ENCODE results near the gene LRRC8E.
"Not testable (repeated sequence)": the region's sequence is repeated elsewhere in the genome, so short reads cannot be mapped to it uniquely, and the experiment has no call there.

LRRC8E gene

DNA sequence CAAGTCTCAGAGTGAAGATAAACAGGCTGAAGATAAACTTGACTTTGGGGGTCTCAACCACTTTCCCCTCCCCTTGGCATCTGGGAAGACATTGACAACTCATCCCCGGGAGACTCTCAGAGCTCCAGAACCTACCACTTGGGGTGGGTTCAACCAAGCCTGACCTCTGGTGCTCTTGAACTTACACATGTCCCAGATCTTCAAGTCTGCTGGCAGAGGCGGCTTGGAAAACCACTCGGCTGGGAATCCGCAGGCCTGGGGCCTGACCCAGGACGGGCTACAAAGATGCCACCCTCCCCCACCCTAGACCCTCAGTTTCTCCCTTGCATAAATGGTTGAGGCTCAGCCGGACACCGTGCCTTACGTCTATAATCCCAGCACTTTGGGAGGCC is 512 bp downstream of the LRRC8E start:
- no peak for DNase-seq

DNA sequence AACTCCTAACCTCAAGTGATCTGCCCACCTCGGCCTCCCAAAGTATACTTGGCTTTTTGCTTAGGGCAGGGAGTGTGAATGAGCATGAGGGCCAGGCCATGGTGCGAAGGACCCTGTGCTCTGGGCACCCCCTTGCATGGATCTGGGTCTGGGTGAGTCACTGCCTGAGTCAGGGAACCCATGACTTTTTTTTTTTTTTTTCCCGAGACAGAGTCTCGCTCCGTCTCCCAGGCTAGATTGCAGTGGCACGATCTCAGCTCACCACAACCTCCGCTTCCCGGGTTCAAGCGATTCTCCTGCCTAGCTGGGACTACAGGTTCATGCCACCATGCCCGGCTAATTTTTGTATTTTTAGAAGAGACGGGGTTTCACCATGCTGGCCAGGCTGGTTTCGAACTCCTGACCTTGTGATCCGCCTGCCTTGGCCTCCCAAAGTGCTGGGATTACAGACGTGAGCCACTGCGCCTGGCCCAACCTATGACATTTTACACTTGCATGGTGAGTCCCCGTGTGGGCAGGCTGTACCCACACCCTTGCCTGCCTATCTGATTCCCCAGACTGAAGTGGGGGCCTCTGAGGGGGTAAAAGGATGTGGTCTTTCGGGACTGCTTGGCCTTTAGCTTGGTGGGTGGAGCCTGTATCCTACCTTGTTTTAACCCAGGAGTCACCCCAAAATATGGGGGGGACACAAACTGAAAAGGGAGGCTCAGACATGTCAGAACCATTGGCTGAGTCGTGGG is 5.2 kb downstream of the LRRC8E start:
- DNase-seq, result not testable (repeated sequence)

DNA sequence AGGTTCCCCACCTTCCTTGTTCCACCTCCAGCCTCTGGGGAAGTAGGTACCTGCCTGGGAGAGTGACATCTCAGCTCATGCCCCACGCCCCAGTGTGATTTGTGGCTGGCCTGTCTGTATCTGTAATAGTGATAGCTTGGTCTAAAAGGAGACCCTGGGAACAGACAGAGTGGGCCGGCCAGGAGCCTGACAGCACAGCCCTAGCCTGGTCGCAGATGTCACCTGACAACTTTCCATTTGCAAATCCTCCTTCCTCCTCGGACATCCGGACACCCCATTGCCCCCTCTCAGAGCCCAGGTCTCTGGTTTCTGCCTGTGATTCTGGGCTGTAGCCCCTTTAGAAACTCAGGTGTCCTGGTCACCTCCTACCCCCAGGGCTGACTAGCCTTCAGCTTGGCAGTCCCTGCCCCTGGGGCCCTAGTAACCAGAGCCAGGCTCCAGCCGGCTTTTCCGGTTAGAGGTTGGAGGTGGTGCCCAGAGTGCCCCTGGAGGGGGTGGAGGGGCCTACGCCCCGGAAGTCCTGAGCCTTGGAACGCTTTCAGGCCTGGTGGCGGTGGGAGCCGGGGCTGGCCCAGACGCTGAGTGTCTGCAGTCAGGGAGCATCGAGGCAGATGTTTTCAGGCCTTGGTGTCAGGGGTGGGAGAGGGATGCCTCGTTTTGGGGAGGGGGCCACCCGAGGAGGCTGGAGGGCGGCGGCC is 6.5 kb downstream of the LRRC8E start:
- no peak for DNase-seq

DNA sequence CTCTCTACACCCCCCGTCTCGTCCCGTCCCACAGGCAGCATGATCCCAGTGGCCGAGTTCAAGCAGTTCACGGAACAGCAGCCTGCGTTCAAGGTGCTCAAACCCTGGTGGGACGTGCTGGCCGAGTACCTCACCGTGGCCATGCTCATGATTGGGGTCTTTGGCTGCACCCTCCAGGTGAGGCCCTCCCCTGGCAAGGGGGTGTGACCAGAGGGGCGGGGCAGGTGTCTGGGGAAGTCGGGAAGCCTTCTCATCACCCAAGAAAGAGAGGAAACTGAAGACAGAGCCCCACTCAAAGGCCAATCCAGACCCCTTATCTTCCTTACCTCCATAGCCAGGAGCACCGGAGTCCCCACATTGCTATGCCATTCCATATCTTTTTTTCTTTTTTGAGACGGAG is 7.3 kb downstream of the LRRC8E start:
- no peak for DNase-seq

DNA sequence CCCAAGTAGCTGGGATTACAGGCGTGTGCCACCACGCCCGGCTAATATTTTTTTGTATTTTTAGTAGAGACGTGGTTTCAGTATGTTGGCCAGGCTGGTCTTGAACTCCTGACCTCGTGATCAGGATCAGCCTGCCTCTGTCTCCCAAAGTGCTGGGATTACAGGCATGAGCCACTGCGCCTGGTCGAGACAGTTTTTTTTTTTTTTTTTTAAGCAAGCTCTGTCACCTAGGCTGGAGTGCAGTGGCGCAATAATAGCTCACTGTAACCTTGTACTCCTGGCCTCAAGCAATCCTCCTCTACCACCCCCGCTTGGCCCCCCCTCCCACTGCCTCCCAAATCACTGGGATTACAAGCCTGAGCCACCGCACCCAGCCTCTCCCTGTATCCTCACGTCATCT is 9.0 kb downstream of the LRRC8E start:
- DNase-seq, result no peak

DNA sequence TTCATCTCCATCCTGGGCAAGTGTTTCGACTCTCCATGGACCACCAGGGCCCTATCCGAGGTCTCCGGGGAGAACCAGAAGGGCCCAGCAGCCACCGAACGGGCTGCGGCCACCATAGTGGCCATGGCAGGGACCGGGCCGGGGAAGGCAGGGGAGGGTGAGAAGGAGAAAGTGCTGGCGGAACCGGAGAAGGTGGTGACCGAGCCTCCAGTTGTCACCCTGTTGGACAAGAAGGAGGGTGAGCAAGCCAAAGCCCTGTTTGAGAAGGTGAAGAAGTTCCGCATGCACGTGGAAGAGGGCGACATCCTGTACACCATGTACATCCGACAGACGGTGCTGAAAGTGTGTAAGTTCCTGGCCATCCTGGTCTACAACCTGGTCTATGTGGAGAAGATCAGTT is 10.7 kb downstream of the LRRC8E start:
- no peak for DNase-seq

DNA sequence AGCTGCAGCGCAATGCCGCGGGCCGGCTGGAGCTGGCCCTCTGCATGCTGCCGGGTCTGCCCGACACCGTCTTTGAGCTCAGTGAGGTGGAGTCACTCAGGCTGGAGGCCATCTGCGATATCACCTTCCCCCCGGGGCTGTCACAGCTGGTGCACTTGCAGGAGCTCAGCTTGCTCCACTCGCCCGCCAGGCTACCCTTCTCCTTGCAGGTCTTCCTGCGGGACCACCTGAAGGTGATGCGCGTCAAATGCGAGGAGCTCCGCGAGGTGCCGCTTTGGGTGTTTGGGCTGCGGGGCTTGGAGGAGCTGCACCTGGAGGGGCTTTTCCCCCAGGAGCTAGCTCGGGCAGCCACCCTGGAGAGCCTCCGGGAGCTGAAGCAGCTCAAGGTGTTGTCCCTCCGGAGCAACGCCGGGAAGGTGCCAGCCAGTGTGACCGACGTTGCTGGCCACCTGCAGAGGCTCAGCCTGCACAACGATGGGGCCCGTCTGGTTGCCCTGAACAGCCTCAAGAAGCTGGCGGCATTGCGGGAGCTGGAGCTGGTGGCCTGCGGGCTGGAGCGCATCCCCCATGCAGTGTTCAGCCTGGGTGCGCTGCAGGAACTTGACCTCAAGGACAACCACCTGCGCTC is 11.6 kb downstream of the LRRC8E start:
- DNase-seq, result no peak

DNA sequence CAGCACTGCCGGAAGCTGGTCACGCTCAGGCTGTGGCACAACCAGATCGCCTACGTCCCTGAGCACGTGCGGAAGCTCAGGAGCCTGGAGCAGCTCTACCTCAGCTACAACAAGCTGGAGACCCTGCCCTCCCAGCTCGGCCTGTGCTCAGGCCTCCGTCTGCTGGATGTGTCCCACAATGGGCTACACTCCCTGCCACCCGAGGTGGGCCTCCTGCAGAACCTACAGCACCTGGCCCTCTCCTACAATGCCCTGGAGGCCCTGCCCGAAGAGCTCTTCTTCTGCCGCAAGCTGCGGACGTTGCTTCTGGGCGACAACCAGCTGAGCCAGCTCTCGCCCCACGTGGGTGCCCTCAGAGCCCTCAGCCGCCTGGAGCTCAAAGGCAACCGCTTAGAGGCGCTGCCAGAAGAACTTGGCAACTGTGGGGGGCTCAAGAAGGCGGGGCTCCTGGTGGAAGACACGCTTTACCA is 12.1 kb downstream of the LRRC8E start:
- no peak for DNase-seq

DNA sequence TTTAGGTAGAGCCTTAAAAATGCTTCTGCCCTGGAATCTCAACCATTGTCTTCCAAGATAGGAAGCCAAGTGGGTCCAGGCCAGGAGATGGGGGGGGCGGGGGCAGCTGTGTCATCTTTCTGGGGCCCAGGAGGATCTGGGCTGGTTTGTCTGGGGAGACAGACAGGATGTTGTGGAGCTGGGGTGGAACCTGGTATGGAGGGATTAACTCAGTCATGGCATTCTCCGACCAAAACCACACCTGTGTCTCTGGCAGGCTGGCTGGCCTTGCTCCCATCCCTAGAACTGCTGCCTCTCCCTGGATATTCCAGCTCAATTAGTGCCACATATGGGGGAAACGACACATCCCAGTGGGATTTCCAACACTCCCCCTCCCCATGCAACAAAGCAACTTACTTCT is 12.6 kb downstream of the LRRC8E start:
- no peak for DNase-seq

DNA sequence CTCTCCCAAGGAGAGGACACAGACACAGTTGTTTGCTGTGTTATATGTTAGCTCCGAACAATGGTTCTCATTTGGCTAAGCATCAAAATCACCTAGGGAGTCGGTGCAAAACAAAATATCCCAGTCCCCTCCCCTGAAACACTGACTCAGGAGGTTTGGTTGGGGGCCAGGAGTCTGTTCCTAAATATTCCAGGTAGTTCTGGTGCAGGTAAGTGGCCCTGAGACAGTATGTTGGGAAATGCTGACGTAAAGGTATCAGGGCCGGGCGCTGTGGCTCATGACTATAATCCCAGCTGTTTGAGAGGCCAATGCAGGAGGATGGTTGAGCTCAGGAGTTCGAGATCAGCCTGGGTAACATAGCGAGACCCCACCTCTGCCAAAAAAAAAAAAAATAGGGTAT is 13.0 kb downstream of the LRRC8E start:
- DNase-seq, result no peak

DNA sequence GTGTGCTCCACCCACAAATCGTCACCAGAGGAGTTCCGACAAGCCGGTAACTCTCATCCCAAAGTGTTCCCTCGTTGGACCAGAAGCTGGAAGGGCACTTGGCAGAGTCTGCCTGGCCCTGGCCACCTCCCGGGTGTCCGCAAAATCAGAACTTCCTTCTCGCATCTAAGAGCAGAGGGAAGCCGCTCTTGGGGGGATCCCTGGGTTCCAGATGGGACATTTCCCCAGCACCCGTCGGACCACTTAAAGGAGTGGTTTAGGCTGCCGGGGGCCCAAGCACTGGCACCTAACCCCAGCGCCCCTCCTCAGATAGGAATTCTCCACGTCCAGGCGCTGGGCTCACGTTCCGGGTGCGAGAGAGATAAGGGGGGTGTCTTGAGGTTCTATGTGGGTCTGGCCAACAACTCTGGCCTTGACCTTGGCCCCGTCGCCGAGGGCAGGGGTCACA is 14.5 kb downstream of the LRRC8E start:
- DNase-seq, result no peak

DNA sequence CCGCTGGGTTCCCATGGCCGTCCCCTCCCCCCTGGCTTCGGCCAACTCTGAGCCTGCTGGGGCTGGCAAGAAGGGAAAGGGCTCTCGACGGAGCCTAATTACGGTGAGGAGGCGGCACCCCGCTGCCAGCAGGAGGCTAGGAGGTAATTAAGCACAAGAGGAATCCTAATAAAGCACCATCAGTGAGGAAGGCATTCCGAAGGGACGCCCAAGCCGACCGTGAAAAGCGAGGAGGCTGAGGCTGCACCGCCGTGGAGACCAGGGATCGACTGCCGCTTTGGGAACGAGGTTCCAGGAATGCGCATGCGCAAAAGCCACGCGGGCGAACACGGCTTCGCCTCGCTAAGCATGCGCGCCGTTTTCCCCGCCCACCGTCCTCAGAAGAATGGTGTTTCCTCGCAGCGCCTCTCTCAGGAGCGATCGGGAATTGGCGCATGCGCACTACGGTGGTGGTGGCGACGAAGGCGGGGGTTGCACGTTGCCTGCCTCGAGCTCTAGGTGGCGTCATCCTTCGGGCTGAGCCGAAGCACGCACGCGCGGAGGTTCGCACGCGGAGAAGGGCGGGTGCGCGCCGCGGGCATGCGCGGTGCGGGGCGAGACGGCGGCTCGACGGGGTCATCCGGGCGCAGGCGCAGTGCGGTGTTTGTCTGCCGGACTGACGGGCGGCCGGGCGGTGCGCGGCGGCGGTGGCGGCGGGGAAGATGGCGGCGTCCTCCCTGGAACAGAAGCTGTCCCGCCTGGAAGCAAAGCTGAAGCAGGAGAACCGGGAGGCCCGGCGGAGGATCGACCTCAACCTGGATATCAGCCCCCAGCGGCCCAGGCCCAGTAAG is 15.1 kb downstream of the LRRC8E start, which contains the start of gene MAP2K7:
Gene MAP2K7, plus strand, starts transcription at position 634 of the 830 bp plus-strand sequence. Its CDS starts 68 bp downstream, at position 702.
- DNase-seq, result peak; percentile 98

DNA sequence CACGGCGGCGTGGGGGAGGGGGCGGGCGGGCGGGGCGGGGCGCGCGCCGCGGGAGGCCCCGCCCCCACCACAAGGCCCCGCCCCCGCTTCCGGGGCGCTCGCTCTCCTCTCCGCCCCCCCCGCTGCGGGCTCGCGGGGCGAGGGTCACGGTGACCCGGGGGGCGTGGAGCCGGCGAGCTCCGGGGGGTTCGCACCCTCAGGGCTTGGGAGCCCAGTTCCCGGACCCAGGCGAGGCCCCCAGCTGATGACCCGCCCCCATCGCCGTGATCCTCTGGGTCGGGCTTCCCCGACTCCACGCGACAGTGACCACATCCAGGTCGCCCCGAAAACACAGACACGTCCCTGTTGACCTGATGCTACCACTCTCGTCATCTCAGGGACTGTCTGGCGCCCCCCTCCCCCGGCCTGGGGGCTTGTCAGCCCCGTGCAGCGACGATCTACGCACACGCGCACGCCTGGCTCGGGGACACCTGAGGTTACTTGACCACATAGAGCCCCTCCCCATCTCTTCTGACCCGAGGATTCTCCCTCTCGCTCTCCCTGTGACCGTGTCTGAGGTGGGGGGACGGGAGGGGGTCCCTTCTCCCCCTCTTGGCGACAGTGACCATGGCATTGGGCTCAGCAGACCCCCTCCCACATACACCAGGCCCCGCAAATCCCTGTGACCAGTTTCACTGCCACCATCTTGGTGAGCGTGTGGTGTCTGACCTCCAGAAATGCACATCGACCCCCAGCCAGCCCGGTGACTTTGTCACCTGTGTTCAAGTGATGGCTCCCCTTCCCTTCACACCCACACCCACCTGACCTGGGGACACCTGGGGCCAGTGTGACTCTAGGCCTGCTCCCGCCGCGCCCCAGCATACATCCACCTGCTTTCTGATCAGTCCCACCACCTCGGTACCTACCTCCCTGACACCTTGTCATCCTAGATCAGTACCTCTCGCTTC is 16.0 kb downstream of the LRRC8E start:
- DNase-seq, result no peak

DNA sequence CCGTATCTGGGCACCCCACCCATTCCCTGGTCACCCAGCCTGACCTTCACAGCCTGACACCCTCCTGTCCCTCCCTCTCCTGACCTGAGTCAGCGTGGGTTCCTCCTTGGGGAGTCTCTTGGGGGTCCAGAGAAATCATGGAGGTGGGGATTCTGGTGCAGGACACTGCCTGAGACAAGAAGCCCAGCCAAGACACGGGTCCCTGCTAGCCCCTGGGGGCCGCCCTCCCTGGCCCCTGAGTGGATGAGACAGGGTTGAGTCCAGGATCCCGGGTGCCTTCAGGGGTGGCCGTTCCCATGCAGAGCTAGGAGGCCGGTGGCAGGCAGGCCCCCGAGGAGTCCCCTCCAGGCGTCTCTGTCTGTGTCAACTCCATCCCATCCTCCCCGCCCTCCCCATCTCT is 17.0 kb downstream of the LRRC8E start:
- DNase-seq, result no peak

DNA sequence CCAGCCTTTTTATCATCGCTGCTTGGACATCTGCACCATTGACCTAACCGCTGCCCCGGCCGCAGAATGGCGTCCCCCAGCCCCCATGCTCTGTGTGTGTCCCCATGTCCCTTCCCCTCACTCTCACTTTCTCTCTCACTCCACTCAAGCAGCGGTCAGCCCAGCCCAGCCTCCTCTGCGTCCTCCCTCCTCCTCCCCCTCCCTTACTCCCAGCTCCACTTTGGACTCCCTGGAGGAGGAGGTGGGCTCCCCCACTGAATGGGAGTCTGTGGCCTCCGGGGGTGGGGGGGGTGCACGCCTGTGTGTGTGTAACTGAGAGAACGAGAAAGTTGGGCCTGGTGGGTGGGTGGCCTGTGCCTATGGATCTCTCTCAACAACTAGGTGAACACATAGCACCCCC is 17.5 kb downstream of the LRRC8E start:
- DNase-seq, result no peak

DNA sequence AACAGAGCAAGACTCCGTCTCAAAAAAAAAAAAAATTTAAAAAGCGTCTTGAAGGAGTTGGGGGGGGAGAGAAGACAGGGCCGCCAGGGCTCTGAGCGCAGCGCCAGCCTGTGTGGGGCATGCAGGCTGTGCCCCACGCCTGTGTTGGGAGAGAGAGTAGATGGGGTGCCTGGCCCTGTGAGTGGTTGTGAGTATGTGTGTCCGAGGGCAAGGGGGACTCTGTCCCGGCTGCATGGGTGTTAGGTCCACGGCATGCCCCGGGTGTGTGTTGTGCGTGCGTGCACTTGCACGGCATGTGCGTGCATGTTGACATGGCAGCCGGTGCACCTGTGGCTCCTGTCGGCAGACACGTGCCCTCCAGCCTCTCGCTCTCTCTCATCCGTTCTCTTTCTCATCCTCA is 18.8 kb downstream of the LRRC8E start:
- DNase-seq, result no peak

DNA sequence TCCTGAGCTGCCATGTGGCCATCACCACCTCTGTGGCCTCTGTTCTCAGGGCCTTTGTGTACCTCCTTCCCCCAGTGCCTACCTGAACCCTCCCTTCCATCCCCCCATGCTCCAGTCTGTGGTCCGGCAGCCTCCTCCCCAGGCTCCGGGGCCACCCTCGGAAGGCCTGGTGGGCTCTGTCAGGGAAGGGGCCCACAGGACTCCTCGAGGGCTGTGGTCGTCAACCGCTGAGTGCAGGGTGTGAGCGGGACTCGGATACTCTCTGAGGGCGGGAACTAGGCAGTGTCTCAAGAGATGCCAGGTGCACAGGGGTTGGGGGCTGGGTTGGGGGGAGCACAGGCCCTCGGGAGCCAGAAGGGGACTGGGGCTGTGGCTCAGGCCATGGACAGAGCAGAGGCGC is 19.2 kb downstream of the LRRC8E start:
- DNase-seq, result no peak

DNA sequence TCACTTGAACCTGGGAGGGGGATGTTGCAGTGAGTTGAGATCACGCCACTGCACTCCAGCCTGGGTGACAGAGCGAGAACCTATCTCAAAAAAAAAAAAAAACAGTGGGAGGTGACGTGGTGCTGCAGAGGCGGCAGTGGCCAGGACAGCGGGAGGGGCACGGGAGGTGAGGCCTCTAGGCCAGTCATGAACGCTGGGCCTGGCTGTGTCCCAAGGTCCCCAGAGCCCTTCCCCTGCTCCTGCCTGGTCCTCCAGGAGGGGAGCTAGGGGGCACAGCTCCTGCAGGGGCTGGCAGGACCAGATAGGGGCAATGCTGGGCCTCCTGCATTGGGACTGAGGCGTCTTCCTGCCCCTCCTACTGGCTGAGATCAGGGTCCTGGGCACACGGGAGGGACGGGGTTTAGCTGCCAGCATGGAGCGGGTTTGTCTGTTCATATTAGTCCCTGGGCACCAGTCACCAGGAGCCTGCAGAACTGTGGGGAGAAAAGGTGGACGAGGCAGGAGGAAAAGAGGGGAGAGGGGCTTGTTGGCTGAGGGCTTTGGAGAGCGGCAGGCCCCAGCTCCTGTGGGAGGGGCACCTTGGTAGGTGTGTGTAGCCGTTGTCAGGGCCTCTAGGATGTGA is 19.9 kb downstream of the LRRC8E start:
- DNase-seq, result no peak

DNA sequence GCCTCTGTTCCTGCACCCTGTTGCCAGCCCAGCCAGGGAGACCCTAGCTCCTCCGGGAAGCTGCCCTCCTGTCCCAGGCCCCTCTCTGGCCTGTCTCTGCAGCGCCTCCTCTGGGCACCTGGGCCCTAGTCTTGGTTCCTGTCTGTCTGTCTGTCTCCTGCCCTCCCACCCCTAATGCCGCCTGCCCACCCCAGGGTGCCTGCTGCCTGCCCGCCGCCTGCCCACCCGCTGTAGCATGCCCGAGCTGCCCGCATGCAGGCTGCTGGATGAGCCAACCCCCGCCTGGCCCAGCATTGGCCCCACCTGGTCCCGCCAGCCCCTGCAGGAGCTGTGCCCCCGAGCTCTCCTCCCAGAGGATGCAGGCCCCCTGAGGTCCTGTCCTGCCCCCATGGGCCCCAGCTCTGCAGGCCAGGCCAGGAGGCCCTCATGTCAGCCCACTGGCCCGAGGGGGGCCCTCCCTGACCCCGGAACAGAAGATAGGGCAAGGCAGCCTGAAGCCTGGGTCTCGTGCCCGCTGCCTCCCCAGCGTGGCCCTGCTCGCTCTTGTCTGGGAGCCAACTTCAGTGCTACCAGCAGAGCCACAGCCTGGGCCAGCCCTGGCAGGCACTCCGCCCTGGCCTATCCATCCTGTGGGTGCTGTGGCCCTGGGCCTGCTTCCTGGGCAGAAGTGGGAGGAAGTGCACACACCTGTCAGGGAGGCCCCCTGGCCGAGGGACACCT is 20.6 kb downstream of the LRRC8E start:
- DNase-seq, result no peak

DNA sequence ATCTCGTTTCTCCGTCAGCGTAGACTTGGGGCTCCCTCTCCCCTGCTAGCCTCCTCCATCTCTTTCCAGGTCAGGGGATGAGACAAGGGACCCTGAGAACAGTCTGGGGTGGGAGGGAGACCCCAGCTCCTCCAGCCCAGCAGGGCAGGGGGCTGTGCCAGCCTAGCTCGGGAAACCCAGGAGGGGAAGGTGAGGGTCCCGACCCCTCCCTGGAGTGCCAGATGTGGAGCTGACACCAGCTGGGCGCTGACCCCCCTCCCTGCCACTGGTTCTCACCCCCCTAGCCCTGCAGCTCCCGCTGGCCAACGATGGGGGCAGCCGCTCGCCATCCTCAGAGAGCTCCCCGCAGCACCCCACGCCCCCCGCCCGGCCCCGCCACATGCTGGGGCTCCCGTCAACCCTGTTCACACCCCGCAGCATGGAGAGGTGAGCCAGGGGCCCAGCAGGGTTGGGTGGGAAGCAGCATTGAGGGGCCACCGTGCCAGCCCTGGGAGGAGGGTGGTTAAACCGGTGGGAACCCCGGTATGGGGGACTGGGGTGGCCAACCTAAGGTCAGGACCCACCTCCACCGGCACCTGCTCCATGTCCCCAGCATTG is 21.3 kb downstream of the LRRC8E start:
- no peak for DNase-seq

Data from NCI-H446 treated with DMSO at 0.1 percent for 48 hours (cell line).